ENCODE data around the gene KLB. TPM values are rescaled to one million over a fixed set of nuclear protein-coding genes. Genes with fewer than 3 reads are reported as not detected.

Gene KLB
- total RNA-seq, 1 donor from 2014 or later, result not detected

- H3K4me1 Mint-ChIP-seq, result no peaks in the 10 kb centered on the region
- no peaks in the 10 kb centered on the region for H3K27me3 Mint-ChIP-seq (ENCODE audit: low read depth)
- H3K4me3 Mint-ChIP-seq, result no peak overlapping the region
- TF ChIP-seq CTCF (IDR thresholded peaks at IDR 0.05; ENCODE audit: unreplicated experiment), result no peak
- no peak overlapping the region for H3K27ac Mint-ChIP-seq
- no peaks in the 10 kb centered on the region for H3K9me3 Mint-ChIP-seq
- no peak for DNase-seq (ENCODE audit: low spot score in 2 of 2, unreplicated experiment in 2 of 2)
- peaks cover 25% of the 10 kb centered on the region for H3K36me3 Mint-ChIP-seq
These were observed 91.9 kb downstream of the KLB start for GRCh38 chr4:39498727-39499020.

Small RNA genes lying within 50 kb of the gene (microRNA-seq; reads per million reads assigned to microRNA genes)
- gene MIR5591, result not detected

Other genes with a start within 250 kb of the KLB start
- gene WDR19, start 224.4 kb upstream of the KLB start, total RNA-seq, result 54.6 to 65.0 TPM (median 55.7 TPM) in 3 replicates
- 53.7 to 58.0 TPM (median 55.0 TPM) in 3 replicates for gene RFC1, start 40.6 kb upstream of the KLB start, total RNA-seq
- gene RPL9, start 52.0 kb downstream of the KLB start, total RNA-seq, result 1,647 to 1,774 TPM (median 1,761 TPM) in 3 replicates
- gene LIAS, start 52.1 kb downstream of the KLB start, total RNA-seq, result 15.8 to 19.1 TPM (median 16.3 TPM) in 3 replicates
- gene UGDH, start 120.5 kb downstream of the KLB start, total RNA-seq, result 76.2 to 77.1 TPM (median 76.6 TPM) in 3 replicates
- gene SMIM14, start 231.9 kb downstream of the KLB start, total RNA-seq, result 13.7 to 16.7 TPM (median 15.9 TPM) in 3 replicates

All from mesothelial cell of epicardium (in vitro differentiated cells).